ENCODE data around the gene FAM236D.
"Not testable (repeated sequence)": the region's sequence is repeated elsewhere in the genome, so short reads cannot be mapped to it uniquely, and the experiment has no call there.

The FAM236D gene

GRCh38 chrX:72808110-72808509, at the start of gene FAM236D:
Gene FAM236D, minus strand, starts transcription at chrX:72808210. Its CDS starts 100 bp downstream, at chrX:72808110.
- not testable (repeated sequence) for DNase-seq (ENCODE audit: low read depth)

- not testable (repeated sequence) for DNase-seq (ENCODE audit: low read depth)
Observed at GRCh38 chrX:72837532-72837931, 29.5 kb upstream of the FAM236D start.

GRCh38 chrX:72830701-72831100, 22.7 kb upstream of the FAM236D start:
- DNase-seq (ENCODE audit: low read depth), result not testable (repeated sequence)

- DNase-seq (ENCODE audit: low read depth), result not testable (repeated sequence)
Observed at GRCh38 chrX:72790390-72790789, 17.6 kb downstream of the FAM236D start.

- not testable (repeated sequence) for DNase-seq (ENCODE audit: low read depth)
Observed at GRCh38 chrX:72788142-72788541, 19.9 kb downstream of the FAM236D start.

- DNase-seq (ENCODE audit: low read depth), result not testable (repeated sequence)
Observed at GRCh38 chrX:72783964-72784363, 24.0 kb downstream of the FAM236D start.

- DNase-seq (ENCODE audit: low read depth), result not testable (repeated sequence)
Observed at GRCh38 chrX:72783365-72783936, 24.6 kb downstream of the FAM236D start.

- DNase-seq (ENCODE audit: low read depth), result not testable (repeated sequence)
Observed at GRCh38 chrX:72782560-72782959, 25.4 kb downstream of the FAM236D start, which contains the start of gene FAM236B. Gene FAM236B, minus strand, starts transcription at chrX:72782660. Its CDS starts 100 bp downstream, at chrX:72782560.

GRCh38 chrX:72778146-72778545, 29.9 kb downstream of the FAM236D start:
- not testable (repeated sequence) for DNase-seq (ENCODE audit: low read depth)

GRCh38 chrX:72777467-72777790, 30.6 kb downstream of the FAM236D start:
- DNase-seq (ENCODE audit: low read depth), result not testable (repeated sequence)

- not testable (repeated sequence) for DNase-seq (ENCODE audit: low read depth)
Observed at GRCh38 chrX:72776653-72777466, 31.1 kb downstream of the FAM236D start, which contains the start of gene DMRTC1B. Gene DMRTC1B, plus strand, starts transcription at chrX:72776890. Its CDS starts 68,246 bp downstream, at chrX:72845136.

GRCh38 chrX:72760454-72760853, 47.6 kb downstream of the FAM236D start:
- not testable (repeated sequence) for DNase-seq (ENCODE audit: low read depth)

Data from activated T-helper 9 cell treated with anti-CD3 and anti-CD28 coated beads, Interleukin-2, amount 50 U/mL, for 16 hours (primary cell).